Neural progenitor cell (in vitro differentiated cells): Measurements from ENCODE around the gene MYEOV. TPM values are rescaled to one million over a fixed set of nuclear protein-coding genes. Genes with fewer than 3 reads are reported as not detected.

Experiments
- DNase-seq: peaks from one replicate; pipeline ENCODE4 v3.0.0-alpha.2; 2016; ENCODE audit warnings: low spot score
- H2AFZ ChIP-seq: fragments of 200-600 bp; sonication (generic); replicated peaks from 2 replicates; pipeline ENCODE4 v1.6.1; 2016; ENCODE audit warnings: antibody characterized with exemption
- H3F3A ChIP-seq: fragments of 200-600 bp; sonication (generic); 2 replicates; pipeline ENCODE4 v1.6.1; 2016; ENCODE audit warnings: antibody characterized with exemption, low read depth
- H3K27ac ChIP-seq: fragments of 200-600 bp; sonication (generic); 2 replicates; pipeline ENCODE4 v1.5.1; 2016; ENCODE audit warnings: mild to moderate bottlenecking
- H3K27me3 ChIP-seq: fragments of 200-600 bp; sonication (generic); 2 replicates; pipeline ENCODE4 v1.6.1; 2016; ENCODE audit warnings: mild to moderate bottlenecking, moderate library complexity
- H3K36me3 ChIP-seq: fragments of 200-600 bp; sonication (generic); 2 replicates; pipeline ENCODE4 v1.5.1; 2016
- H3K4me1 ChIP-seq: fragments of 200-600 bp; sonication (generic); 2 replicates; pipeline ENCODE4 v1.6.1; 2016; ENCODE audit warnings: mixed run types
- H3K4me2 ChIP-seq: fragments of 200-600 bp; sonication (generic); 2 replicates; pipeline ENCODE4 v1.6.1; 2016
- H3K4me3 ChIP-seq: fragments of 200-600 bp; sonication (generic); 2 replicates; pipeline ENCODE4 v1.5.1; 2016
- H3K79me2 ChIP-seq: fragments of 200-600 bp; sonication (generic); 2 replicates; pipeline ENCODE4 v1.6.1; 2016; ENCODE audit warnings: low read depth
- H3K9ac ChIP-seq: fragments of 200-600 bp; sonication (generic); 2 replicates; pipeline ENCODE4 v1.6.1; 2016
- H3K9me3 ChIP-seq: fragments of 200-600 bp; sonication (generic); 2 replicates; pipeline ENCODE4 v1.5.1; 2016; ENCODE audit warnings: low read depth
- H4K20me1 ChIP-seq: fragments of 200-600 bp; sonication (generic); 2 replicates; pipeline ENCODE4 v1.6.1; 2016; ENCODE audit warnings: low read depth
- H3K27ac Mint-ChIP-seq: 3 replicates; pipeline ENCODE4 v1.8.0; 2021; ENCODE audit warnings: mixed read lengths
- H3K27me3 Mint-ChIP-seq: 2 replicates; pipeline ENCODE4 v1.8.0; 2022; ENCODE audit warnings: low read depth, mild to moderate bottlenecking, inconsistent platforms, moderate library complexity, mixed read lengths; ENCODE audit not compliant: insufficient read depth
- H3K36me3 Mint-ChIP-seq: 3 replicates; pipeline ENCODE4 v1.8.0; 2021; ENCODE audit warnings: mixed read lengths
- H3K4me1 Mint-ChIP-seq: 3 replicates; pipeline ENCODE4 v1.8.0; 2021; ENCODE audit warnings: mixed read lengths
- H3K4me3 Mint-ChIP-seq: 3 replicates; pipeline ENCODE4 v1.8.0; 2021; ENCODE audit warnings: mild to moderate bottlenecking, moderate library complexity, mixed read lengths
- H3K9me3 Mint-ChIP-seq: 3 replicates; pipeline ENCODE4 v1.8.0; 2020; ENCODE audit warnings: mixed read lengths
- EZH2 ChIP-seq: fragments of 200-600 bp; sonication (generic); IDR thresholded peaks from 2 replicates; pipeline ENCODE4 v1.6.1; 2017; ENCODE audit warnings: antibody characterized with exemption, mild to moderate bottlenecking, moderate library complexity
- EZH2phosphoT487 ChIP-seq: fragments of 200-600 bp; sonication (generic); IDR thresholded peaks from 2 replicates; pipeline ENCODE4 v1.6.1; 2017; ENCODE audit warnings: antibody characterized with exemption
- total RNA-seq: library from RNA; depleted of rRNA; stranded (reverse); fragments of >200 nt; gene quantifications from 2 replicates; pipeline ENCODE4 v1.2.3, GENCODE V29; 2015; ENCODE audit warnings: low replicate concordance
- TF ChIP-seq, protein P1 (sequence below): fragments of 200-600 bp; sonication (generic); IDR thresholded peaks from 2 replicates; pipeline ENCODE4 v1.5.1; 2017; ENCODE audit warnings: antibody characterized with exemption, mild to moderate bottlenecking

The MYEOV gene
- total RNA-seq, 1 donor from 2014 or later: not detected

DNA sequence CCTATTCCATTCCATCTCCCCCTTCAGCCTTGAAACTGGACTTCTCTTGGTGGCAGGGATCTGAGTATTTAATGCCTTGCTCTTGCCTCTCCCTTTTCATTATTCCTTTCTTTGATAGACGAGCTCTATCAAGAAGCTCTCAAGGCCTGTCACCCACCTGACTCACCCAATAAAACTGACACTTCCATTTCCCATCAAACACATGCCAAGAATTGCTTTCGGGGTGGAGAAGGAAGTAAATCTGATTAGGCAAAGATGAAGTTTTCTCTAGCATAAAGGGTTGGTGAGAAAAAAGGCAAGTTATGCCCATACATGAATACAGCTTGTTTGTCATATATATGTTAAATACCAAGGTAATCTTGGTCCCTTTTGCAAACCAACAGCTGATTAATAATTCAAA is 34.9 kb upstream of the MYEOV start:
- Histone ChIP-seq H3K4me3 (no peak overlapping the region), H3K9me3 (no peaks in the 10 kb centered on the region), H3K4me2 (no peak overlapping the region), H4K20me1 (no peaks in the 10 kb centered on the region), H3F3A (peaks cover 5% of the 10 kb centered on the region), H3K27me3 (no peaks in the 10 kb centered on the region), H2AFZ (no peak overlapping the region), H3K4me1 (peaks cover 20% of the 10 kb centered on the region), H3K9ac (no peak overlapping the region), H3K27ac (no peak overlapping the region), H3K79me2 (no peaks in the 10 kb centered on the region), H3K36me3 (no peaks in the 10 kb centered on the region)
- DNase-seq: no peak
- peaks cover 4% of the 10 kb centered on the region for H3K4me1 Mint-ChIP-seq
- H3K4me3 Mint-ChIP-seq: no peak overlapping the region
- no peak overlapping the region for H3K27ac Mint-ChIP-seq
- TF ChIP-seq EZH2phosphoT487 (no peak), EZH2 (no peak)
- TF ChIP-seq, protein P1, sequence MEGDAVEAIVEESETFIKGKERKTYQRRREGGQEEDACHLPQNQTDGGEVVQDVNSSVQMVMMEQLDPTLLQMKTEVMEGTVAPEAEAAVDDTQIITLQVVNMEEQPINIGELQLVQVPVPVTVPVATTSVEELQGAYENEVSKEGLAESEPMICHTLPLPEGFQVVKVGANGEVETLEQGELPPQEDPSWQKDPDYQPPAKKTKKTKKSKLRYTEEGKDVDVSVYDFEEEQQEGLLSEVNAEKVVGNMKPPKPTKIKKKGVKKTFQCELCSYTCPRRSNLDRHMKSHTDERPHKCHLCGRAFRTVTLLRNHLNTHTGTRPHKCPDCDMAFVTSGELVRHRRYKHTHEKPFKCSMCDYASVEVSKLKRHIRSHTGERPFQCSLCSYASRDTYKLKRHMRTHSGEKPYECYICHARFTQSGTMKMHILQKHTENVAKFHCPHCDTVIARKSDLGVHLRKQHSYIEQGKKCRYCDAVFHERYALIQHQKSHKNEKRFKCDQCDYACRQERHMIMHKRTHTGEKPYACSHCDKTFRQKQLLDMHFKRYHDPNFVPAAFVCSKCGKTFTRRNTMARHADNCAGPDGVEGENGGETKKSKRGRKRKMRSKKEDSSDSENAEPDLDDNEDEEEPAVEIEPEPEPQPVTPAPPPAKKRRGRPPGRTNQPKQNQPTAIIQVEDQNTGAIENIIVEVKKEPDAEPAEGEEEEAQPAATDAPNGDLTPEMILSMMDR: no peak
- H3K9me3 Mint-ChIP-seq: peaks cover 25% of the 10 kb centered on the region
- no peaks in the 10 kb centered on the region for H3K36me3 Mint-ChIP-seq
- peaks cover 14% of the 10 kb centered on the region for H3K27me3 Mint-ChIP-seq

DNA sequence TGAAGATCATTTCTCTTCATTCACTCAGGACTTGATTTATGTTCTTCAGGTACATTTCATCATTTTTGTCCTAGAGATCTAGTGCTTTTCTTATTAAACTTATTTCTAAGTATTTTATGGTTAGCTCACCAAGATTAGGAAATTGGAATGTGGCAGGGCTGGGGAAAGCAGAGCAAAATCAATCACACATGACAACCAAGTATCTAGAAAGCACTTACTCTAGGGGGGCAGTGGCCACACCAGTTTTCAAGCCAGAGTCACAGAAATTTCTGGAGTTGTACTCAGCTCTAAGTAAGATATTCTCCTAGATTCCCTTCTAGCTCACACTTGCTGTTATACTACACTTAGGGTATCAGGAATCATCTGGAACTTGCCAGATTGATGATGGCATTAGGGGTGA is 33.3 kb upstream of the MYEOV start:
- H3K36me3 Mint-ChIP-seq: no peaks in the 10 kb centered on the region
- peaks cover 5% of the 10 kb centered on the region for H3F3A ChIP-seq
- peaks cover 10% of the 10 kb centered on the region for H3K27me3 Mint-ChIP-seq
- no peaks in the 10 kb centered on the region for H3K9me3 ChIP-seq
- no peak overlapping the region for H3K27ac Mint-ChIP-seq
- H3K27me3 ChIP-seq: no peaks in the 10 kb centered on the region
- no peak overlapping the region for H2AFZ ChIP-seq
- no peaks in the 10 kb centered on the region for H3K79me2 ChIP-seq
- peaks cover 4% of the 10 kb centered on the region for H3K4me1 Mint-ChIP-seq
- H3K4me1 ChIP-seq: peaks cover 20% of the 10 kb centered on the region
- H4K20me1 ChIP-seq: no peaks in the 10 kb centered on the region
- peaks cover 19% of the 10 kb centered on the region for H3K9me3 Mint-ChIP-seq
- no peak overlapping the region for H3K27ac ChIP-seq
- no peak overlapping the region for H3K4me3 ChIP-seq
- H3K4me2 ChIP-seq: no peak overlapping the region
- TF ChIP-seq EZH2phosphoT487: no peak
- TF ChIP-seq, protein P1: no peak
- no peak overlapping the region for H3K4me3 Mint-ChIP-seq
- no peak overlapping the region for H3K9ac ChIP-seq
- DNase-seq: no peak
- no peaks in the 10 kb centered on the region for H3K36me3 ChIP-seq

DNA sequence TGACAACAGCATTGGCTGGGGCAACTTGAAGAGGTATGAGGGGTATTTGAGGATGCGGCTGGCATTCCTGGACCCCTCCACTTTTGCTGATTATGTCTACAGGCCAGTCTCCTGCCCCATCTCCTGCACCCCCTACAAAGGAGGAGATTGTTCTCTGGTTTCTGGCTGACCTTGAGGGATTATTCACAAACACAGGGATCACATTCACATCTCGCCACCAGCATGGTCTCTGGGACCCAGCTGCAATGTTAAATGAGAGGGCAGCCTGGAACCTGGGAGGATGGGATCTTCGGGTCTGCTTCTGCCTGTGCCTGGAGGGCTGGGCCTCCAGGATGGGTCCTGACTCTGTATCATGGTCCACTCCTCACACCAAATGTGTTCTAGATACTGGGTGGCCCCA is 32.8 kb upstream of the MYEOV start:
- H3K36me3 Mint-ChIP-seq: no peaks in the 10 kb centered on the region
- TF ChIP-seq, protein P1: no peak
- no peak for TF ChIP-seq EZH2
- no peak for TF ChIP-seq EZH2phosphoT487
- DNase-seq: no peak
- no peaks in the 10 kb centered on the region for H3K36me3 ChIP-seq
- no peak overlapping the region for H3K27ac Mint-ChIP-seq
- no peak overlapping the region for H3K27ac ChIP-seq
- H3K4me1 ChIP-seq: peaks cover 20% of the 10 kb centered on the region
- H3K9me3 ChIP-seq: no peaks in the 10 kb centered on the region
- H3K4me3 Mint-ChIP-seq: no peak overlapping the region
- no peak overlapping the region for H3K4me3 ChIP-seq
- peaks cover 5% of the 10 kb centered on the region for H3F3A ChIP-seq
- peaks cover 12% of the 10 kb centered on the region for H3K27me3 Mint-ChIP-seq
- peaks cover 4% of the 10 kb centered on the region for H3K4me1 Mint-ChIP-seq
- H2AFZ ChIP-seq: no peak overlapping the region
- no peaks in the 10 kb centered on the region for H3K27me3 ChIP-seq
- H3K9ac ChIP-seq: no peak overlapping the region
- no peaks in the 10 kb centered on the region for H3K79me2 ChIP-seq
- H3K4me2 ChIP-seq: no peak overlapping the region
- H4K20me1 ChIP-seq: no peaks in the 10 kb centered on the region
- H3K9me3 Mint-ChIP-seq: peaks cover 18% of the 10 kb centered on the region
